Right lobe of liver (tissue), 6 donors: ENCODE results near the gene CFAP92. TPM values are rescaled to one million over a fixed set of nuclear protein-coding genes. Genes with fewer than 3 reads are reported as not detected.

ENCODE experiments used
- ATAC-seq, 4 donors: fragments of 200-7000 bp; cut with Tn5 transposase; one replicate each; pipeline ENCODE4 v1.9.1; 2020; ENCODE audit warnings: mild to moderate bottlenecking in 4 of 4, moderate library complexity in 4 of 4
- DNase-seq, 3 donors: peaks; one replicate each; pipeline ENCODE4 v3.0.0-alpha.2; 2020
- H3K27ac ChIP-seq, 3 donors: fragments of 200-600 bp; one replicate each; pipeline ENCODE4 v1.8.0; 2022
- H3K27me3 ChIP-seq, 2 donors: fragments of 200-600 bp; one replicate each; pipeline ENCODE4 v1.8.0; 2022
- H3K36me3 ChIP-seq, 4 donors: fragments of 200-600 bp; sonication (generic) in 1 of 4; one replicate each; pipeline versions ENCODE4 v1.5.1 to v1.8.0; 2017 to 2022; ENCODE audit warnings: control low read depth in 1 of 4
- H3K4me1 ChIP-seq, 4 donors: fragments of 200-600 bp; sonication (generic) in 1 of 4; one replicate each; pipeline versions ENCODE4 v1.5.1 to v1.8.0; 2017 to 2022; ENCODE audit warnings: control low read depth in 1 of 4
- H3K4me3 ChIP-seq, 3 donors: fragments of 200-600 bp; one replicate each; pipeline ENCODE4 v1.8.0; 2022
- H3K9me3 ChIP-seq, 4 donors: fragments of 200-600 bp; sonication (generic) in 1 of 4; one replicate each; pipeline versions ENCODE4 v1.5.1 to v1.8.0; 2017 to 2022; ENCODE audit warnings: control low read depth in 1 of 4
- POLR2A ChIP-seq: fragments of 450-650 bp; IDR thresholded peaks from one replicate; pipeline ENCODE4 v1.6.1; 2017; ENCODE audit warnings: antibody characterized with exemption, mild to moderate bottlenecking
- WGBS: methylation state at CpG from one replicate; pipeline ENCODE4 v1.1.6; 2018; ENCODE audit warnings: low coverage, low lambda C conversion rate; ENCODE audit not compliant: insufficient coverage; ENCODE audit errors: missing lambda C conversion rate; 5-methylcytosine and 5-hydroxymethylcytosine counted together
- intact Hi-C, 2 donors: fragments of 100-400 bp; cut with DNase I; formaldehyde crosslinking; loops; one replicate each; pipeline versions ENCODE4 v1.11.2 to v1.14.1; 2022
- total RNA-seq, 6 experiments: library from RNA; depleted of rRNA in 2 of 6; stranded (reverse); fragments of >200 nt in 2 of 6; fragmentation: NEBNext Ultra II Directional in 3 of 6; extraction: Animal tissue kit (Norgen Biotek cat#: 25700) in 3 of 6; gene quantifications; one replicate each; pipeline versions ENCODE4 v1.1.0 to v1.2.4, GENCODE V29; 2016 to 2023
- TF ChIP-seq, protein P1 (sequence below), 4 donors: fragments of 200-600 bp in 3 of 4; fragments of 450-650 bp in 1 of 4; IDR thresholded peaks; one replicate each; pipeline versions ENCODE4 v1.5.1 to v1.8.0; 2016 to 2022; ENCODE audit warnings: antibody characterized with exemption in 4 of 4, mild to moderate bottlenecking in 2 of 4
- donor health status: DM: no; HTN: yes; CAD: no.
- donor health status: DM: no; HTN: no; CAD: no.
- donor health status: DM: no; HTN: no; CAD: no.
- donor health status: DM: no; HTN: yes; CAD: no.
- donor health status: DM: no; HTN: yes; CAD: no.

Gene CFAP92
- total RNA-seq, 6 experiments from 2014 or later, result 0.05 to 0.21 (median 0.08) TPM; not detected in 2

DNA sequence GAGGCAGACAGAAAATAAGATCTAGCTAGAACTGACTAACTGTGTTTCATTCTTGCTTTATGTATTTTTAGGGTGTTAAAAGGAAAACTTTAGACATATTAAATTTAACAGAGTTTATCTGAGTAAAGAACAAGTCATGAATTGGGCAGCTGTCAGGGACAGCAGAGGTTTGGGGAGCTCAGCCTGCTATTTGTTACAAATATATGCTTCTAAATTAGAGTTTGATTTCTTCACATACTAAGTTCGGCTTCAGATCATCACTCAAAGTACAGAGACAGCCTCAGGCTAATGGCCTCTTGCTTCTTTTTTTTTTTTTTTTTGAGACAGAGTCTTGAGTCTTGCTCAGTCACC, 29.1 kb upstream of the CFAP92 start:
- Histone ChIP-seq H3K4me1 (peaks cover 0 to 7% (median 0%) of the 10 kb centered on the region in 4 donors), H3K27ac (peak overlapping the region in 1 of 3 donors; percentile 2), H3K9me3 (no peaks in the 10 kb centered on the region), H3K36me3 (no peaks in the 10 kb centered on the region), H3K27me3 (no peaks in the 10 kb centered on the region), H3K4me3 (no peak overlapping the region)
- TF ChIP-seq, protein P1, sequence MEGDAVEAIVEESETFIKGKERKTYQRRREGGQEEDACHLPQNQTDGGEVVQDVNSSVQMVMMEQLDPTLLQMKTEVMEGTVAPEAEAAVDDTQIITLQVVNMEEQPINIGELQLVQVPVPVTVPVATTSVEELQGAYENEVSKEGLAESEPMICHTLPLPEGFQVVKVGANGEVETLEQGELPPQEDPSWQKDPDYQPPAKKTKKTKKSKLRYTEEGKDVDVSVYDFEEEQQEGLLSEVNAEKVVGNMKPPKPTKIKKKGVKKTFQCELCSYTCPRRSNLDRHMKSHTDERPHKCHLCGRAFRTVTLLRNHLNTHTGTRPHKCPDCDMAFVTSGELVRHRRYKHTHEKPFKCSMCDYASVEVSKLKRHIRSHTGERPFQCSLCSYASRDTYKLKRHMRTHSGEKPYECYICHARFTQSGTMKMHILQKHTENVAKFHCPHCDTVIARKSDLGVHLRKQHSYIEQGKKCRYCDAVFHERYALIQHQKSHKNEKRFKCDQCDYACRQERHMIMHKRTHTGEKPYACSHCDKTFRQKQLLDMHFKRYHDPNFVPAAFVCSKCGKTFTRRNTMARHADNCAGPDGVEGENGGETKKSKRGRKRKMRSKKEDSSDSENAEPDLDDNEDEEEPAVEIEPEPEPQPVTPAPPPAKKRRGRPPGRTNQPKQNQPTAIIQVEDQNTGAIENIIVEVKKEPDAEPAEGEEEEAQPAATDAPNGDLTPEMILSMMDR (IDR thresholded peaks at IDR 0.05), result no peak
- TF ChIP-seq POLR2A, result no peak
- WGBS, result 73% methylated on average over 1 of the region's 1 CpG
- DNase-seq (no peak), ATAC-seq (no peak)
- intact Hi-C loops, result no loop called here

DNA sequence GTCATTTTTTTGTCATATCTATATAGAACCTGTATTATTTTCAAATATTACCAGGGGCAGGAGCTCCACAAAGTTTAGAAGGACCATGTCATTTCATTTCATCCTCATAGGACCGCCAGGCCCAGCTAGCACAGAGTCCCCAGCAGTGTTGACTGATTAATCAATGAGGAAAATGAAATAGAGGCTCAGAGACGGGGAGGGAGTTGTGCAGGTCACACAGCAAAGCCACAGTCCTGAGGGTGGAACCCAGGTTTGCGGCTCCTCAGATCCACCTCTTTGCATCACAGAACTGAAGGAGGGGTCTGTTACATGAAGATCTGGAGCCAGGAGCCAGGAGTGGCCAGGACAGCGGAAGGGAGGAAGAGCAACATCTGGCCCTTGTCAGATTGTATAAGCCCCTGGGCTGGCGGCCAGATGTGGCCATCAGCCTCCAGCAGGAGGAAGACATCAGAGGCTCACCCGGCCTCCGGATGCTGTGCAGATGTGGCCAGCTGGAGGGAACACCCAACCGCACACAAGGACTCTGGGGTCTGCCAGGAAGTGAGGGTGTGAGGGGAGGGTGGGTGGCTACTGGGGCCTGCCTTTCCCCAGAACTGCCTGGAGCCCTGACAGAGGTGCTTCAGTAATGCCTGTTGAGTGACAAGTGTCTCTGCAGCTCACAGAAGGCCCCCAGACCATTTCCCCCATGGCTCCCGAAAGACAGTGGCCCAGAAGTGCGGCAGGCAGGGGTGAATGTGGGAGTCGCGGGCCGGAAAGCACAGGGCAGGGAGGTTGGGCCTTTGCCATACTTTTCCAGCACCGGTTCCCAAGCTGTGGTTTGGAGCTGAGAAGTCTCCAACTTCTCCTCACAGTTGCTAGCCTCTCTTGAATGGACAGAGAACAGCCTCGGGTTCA, 28.5 kb upstream of the CFAP92 start:
- Histone ChIP-seq H3K36me3 (no peaks in the 10 kb centered on the region), H3K27me3 (no peaks in the 10 kb centered on the region), H3K9me3 (no peaks in the 10 kb centered on the region), H3K4me1 (peaks cover 0 to 7% (median 0%) of the 10 kb centered on the region in 4 donors), H3K27ac (peak overlapping the region in 1 of 3 donors; percentile 2), H3K4me3 (no peak overlapping the region)
- intact Hi-C loops, result no loop called here
- peak in 1 of 4 donors; percentile 10 for ATAC-seq
- WGBS, result 57% methylated on average over 11 of the region's 15 CpGs
- DNase-seq, result no peak
- TF ChIP-seq, protein P1 (IDR thresholded peaks at IDR 0.05), result no peak
- TF ChIP-seq POLR2A, result no peak

DNA sequence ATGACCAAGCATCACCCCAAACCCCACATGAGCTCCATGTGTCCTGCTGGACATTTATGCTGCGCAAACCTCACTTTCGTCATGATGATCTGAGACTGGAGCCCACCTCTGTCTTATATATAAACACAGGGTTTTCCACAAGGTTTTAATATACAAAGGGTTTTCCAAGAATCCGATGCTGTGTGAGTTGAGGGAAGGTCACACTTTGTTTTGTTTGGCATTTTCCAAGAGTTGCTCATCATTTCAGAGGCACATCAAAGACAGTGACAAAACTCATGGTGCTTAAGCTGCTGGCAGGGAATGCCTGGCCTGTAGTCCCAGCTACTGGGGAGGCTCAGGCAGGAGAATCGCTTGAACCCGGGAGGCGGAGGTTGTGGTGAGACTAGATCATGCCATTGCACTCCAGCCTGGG, 27.3 kb upstream of the CFAP92 start:
- H3K4me3 ChIP-seq, result no peak overlapping the region
- DNase-seq (no peak), ATAC-seq (no peak)
- WGBS, result 63% methylated on average over 3 of the region's 6 CpGs
- intact Hi-C loops, result no loop called here
- TF ChIP-seq, protein P1 (IDR thresholded peaks at IDR 0.05), result no peak
- TF ChIP-seq POLR2A, result no peak
- H3K9me3 ChIP-seq, result no peaks in the 10 kb centered on the region
- peaks cover 0 to 3% (median 0%) of the 10 kb centered on the region in 4 donors for H3K4me1 ChIP-seq
- no peaks in the 10 kb centered on the region for H3K36me3 ChIP-seq
- H3K27me3 ChIP-seq, result no peaks in the 10 kb centered on the region
- no peak overlapping the region for H3K27ac ChIP-seq

DNA sequence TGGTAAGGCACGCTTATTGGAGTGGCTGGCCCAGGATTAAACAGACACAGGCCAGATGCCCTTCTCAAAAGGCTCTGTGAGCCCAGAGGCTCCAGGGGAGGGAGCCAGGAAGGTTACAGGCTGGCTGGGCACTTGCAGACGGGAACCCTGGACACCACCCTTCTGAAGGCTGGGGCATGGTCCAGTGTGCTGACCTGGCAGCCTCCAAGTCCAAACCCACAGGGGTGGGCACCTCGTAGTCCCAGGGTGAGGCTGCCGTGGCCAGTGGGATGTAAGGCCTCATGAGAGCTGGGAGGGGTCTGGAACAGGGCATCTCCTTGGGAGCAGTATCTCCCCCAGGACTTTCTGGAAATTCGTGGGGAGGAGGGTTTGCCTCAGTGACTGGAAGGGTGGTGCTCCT, 26.8 kb upstream of the CFAP92 start:
- no peak overlapping the region for H3K4me3 ChIP-seq
- no peak overlapping the region for H3K27ac ChIP-seq
- H3K4me1 ChIP-seq, result no peaks in the 10 kb centered on the region
- WGBS, result 43% methylated on average over 1 of the region's 5 CpGs
- intact Hi-C loops, result no loop called here
- no peaks in the 10 kb centered on the region for H3K9me3 ChIP-seq
- TF ChIP-seq, protein P1 (IDR thresholded peaks at IDR 0.05), result no peak
- no peak for TF ChIP-seq POLR2A
- no peaks in the 10 kb centered on the region for H3K27me3 ChIP-seq
- no peaks in the 10 kb centered on the region for H3K36me3 ChIP-seq
- DNase-seq, result no peak
- ATAC-seq, result no peak
